ENCODE data around the gene SCP2.

DNA sequence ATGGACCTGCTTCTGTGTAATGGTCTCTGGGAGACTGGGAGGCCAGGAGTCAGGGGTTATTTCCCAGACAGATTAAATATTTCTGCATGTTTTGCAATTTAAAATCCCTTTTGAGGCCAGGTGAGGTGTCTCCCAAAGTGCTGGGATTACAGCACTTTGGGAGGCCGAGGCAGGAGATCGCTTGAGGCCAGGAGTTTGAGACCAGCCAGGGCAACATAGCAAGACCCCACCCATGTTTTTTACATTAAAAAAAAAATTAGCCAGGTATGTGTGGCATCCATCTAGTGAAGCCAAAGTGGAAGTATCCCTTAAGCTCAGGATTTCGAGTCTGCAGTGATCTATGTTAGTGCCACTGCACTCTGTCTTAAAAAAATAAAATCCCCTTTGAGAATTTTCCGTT is 39.6 kb upstream of the SCP2 start:
- TF ChIP-seq, protein P1, sequence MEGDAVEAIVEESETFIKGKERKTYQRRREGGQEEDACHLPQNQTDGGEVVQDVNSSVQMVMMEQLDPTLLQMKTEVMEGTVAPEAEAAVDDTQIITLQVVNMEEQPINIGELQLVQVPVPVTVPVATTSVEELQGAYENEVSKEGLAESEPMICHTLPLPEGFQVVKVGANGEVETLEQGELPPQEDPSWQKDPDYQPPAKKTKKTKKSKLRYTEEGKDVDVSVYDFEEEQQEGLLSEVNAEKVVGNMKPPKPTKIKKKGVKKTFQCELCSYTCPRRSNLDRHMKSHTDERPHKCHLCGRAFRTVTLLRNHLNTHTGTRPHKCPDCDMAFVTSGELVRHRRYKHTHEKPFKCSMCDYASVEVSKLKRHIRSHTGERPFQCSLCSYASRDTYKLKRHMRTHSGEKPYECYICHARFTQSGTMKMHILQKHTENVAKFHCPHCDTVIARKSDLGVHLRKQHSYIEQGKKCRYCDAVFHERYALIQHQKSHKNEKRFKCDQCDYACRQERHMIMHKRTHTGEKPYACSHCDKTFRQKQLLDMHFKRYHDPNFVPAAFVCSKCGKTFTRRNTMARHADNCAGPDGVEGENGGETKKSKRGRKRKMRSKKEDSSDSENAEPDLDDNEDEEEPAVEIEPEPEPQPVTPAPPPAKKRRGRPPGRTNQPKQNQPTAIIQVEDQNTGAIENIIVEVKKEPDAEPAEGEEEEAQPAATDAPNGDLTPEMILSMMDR (conservative IDR thresholded peaks at IDR 0.05; ENCODE audit: low read depth, low read length): no peak
- TF ChIP-seq EZH2 (IDR thresholded peaks at IDR 0.05; ENCODE audit: borderline replicate concordance, low read depth, low read length, poor library complexity, severe bottlenecking): no peak

Measured in A673 (cell line).